NCI-H2196 treated with DMSO at 0.1 percent for 48 hours (cell line): ENCODE measurements around the gene TBC1D22A.

Experiments
- DNase-seq: peaks from one replicate; lab custom pipeline; 2025; ENCODE audit not compliant: unreplicated experiment; lab: John Stamatoyannopoulos, UW

Gene TBC1D22A

GRCh38 chr22:47051441-47052071 is 289.1 kb downstream of the TBC1D22A start:
- no peak for DNase-seq

- DNase-seq: no peak
Measured at GRCh38 chr22:47052236-47053012, 290.0 kb downstream of the TBC1D22A start.

GRCh38 chr22:47053013-47053725 is 290.7 kb downstream of the TBC1D22A start:
- DNase-seq: no peak

GRCh38 chr22:47053726-47054141 is 291.3 kb downstream of the TBC1D22A start:
- no peak for DNase-seq

DNA sequence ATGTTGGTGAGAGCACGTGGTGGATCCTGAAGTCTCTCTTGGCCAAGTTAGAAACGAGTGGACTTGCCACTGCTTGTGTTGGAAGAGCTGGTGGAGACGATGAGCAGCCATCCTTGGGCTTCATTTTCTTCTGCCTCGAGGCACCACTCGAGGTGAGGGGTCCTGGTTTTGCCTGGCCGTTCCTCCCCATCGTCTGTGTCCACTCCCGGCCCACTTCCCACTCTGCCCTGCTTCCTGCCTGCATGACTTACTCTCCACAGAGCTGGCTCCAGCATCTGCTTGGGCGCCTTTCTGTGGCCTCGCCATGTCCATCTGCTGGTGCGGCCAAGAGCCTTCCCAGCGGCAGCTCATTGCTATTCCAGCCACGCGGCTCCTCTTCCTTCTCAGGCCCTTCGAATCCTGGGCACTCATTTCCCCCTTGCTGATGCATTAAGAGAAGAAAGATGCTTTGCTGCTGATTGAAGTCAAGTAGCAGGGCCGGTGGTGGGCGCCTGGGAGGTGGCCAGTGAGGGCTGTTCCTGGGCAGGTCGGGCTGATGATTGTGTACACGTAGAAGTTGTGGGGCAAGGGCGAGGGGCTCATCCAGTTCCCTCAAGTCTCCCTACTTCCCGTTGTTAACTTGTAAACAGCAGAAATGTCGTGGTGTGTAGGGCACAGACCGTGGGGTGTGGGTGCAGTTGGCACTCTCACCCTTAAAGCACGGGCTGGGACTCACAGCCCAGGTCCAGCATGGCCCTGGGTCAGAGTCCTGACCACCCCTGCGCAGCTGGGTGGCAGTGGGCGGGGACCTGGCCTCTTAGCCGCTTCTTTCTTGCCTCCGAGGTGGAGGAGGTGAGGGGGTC is 292.0 kb downstream of the TBC1D22A start:
- no peak for DNase-seq

- no peak for DNase-seq
Measured at GRCh38 chr22:47055073-47055355, 292.6 kb downstream of the TBC1D22A start.

DNA sequence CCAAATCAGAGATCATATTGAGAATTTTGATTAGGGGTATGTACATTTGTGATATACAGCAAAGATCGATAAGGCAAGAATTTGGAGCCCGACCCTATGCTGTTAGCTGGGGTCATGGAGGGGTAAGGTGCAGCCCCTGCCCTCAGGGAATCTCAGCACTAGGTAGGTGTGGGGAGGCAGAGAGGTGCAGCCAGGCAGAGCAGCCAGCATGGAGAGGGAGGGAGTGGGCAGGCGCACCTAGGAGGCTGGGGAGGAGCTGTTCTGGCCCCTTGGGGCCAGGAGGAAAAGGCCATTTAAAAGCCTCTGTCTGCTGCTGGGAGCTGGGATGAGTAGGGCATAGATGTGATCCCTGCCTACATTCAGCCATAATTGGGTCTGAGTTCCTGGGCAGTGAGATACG is 293.0 kb downstream of the TBC1D22A start:
- no peak for DNase-seq

GRCh38 chr22:47055921-47056320 is 293.5 kb downstream of the TBC1D22A start:
- no peak for DNase-seq

GRCh38 chr22:47056361-47056760 is 293.9 kb downstream of the TBC1D22A start:
- DNase-seq: no peak

GRCh38 chr22:47056776-47057470 is 294.5 kb downstream of the TBC1D22A start:
- DNase-seq: no peak

DNA sequence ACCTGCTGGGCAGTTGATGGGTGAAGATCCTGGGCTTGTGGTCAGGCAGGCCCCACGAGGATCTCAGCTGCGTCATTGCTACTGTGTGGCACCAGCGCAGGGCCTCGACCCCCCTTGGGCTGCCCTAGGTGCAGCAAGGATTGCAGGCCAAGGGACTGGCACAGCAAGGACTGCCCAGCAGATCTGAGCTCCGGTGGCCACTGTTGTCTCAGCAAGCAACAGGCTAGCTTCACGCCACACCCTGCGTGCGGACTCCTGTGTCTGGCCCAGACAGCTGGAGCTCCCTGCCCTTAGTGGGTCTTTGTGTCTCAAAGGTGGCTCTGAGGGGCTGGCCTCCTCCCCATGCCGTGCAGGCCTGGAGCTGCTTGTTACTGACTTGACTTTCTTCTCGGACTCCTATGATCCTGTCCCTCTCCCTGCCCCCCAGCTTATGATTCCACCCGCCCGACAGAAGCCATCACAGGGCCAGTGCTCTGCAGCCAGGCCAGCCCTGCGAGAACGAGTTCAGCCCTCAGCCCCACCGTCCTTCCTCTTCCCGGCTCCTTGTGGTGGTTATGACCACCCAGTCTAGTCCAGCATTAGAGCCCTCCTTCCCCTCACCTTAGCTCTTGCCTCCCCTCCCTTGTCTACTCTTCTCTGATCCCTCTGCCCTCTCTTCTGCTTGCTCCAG is 295.6 kb downstream of the TBC1D22A start:
- DNase-seq: no peak

DNA sequence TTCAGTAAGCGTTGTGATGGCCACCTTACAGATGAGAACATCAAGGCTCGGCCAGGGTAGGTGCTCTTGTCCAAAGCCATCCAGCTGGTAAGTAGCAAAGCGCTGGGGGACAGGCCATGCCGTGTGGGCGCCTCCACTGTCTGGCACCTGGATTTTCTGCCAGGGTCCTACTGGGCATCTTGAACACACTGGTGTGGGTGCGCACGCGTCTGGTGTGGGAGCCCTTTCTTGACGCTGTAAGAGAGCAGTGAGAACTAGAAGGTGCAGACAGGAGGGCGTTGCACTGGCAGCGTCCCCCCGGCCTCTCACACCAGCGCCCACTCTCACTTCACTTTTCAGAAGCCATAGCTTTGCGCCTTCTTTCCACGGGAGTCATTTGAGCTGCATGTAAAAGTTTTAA is 296.6 kb downstream of the TBC1D22A start:
- DNase-seq: no peak

GRCh38 chr22:47059701-47060161 is 297.3 kb downstream of the TBC1D22A start:
- no peak for DNase-seq

DNA sequence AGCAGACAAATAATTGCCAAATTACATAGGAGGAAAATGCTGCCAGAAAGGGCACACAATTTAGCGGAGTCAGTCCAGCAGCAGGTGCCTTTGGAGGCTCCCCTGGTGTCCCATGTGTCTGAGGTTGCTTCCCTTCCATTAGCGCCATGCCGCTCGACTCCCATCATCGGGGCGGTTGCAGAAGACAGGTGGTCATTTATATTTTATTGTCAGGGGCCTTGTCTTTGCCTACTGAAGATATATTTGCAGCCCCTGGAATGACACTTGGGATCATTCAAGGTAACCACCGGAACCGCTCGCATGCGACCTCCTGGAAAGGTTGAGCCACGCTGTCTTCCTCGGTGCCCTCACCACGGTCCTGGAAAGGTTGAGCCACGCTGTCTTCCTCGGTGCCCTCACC is 298.3 kb downstream of the TBC1D22A start:
- DNase-seq: no peak

DNA sequence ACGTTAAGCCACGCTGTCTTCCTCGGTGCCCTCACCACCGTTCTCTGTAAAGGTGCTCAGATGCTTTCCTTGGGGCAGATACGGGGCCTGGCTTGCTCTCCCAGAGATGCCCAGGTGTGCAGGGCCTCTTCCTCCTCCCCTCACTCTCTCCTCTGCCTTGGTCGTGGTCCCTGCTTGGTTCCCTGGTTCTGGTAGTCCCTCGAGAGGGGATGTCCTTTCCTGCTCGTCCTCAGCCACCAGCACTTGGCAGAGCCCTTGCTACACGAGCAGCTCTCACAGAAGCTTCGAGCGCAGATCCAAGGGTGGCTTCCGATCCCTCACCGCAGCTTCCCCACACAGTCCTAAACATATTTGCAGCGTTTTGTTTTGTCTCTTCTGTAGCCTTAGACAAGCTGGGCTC is 298.8 kb downstream of the TBC1D22A start:
- no peak for DNase-seq

- DNase-seq: no peak
Measured at GRCh38 chr22:47062126-47062525, 299.7 kb downstream of the TBC1D22A start.

DNA sequence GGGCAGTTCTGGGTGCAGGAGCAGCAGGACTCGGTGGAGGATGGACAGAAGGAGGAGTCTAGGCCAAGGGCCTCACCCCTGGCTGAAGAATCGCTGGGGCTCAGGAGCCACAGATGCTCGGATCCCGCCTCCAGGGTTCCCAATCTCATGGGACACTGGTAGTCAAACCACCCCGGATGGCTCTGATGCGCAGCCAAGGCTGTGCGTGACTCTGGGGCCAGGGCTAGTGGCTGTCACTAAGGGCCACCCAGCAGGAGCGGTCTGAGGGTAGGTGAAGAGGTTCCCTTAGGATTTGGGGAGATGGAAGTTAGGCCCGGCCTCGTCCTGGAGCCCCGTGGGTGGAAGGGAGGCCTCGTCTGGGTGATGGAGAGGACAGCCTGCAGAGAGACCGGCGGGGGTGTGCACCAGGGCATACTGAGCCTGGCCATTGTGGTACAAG is 300.6 kb downstream of the TBC1D22A start:
- DNase-seq: no peak

DNA sequence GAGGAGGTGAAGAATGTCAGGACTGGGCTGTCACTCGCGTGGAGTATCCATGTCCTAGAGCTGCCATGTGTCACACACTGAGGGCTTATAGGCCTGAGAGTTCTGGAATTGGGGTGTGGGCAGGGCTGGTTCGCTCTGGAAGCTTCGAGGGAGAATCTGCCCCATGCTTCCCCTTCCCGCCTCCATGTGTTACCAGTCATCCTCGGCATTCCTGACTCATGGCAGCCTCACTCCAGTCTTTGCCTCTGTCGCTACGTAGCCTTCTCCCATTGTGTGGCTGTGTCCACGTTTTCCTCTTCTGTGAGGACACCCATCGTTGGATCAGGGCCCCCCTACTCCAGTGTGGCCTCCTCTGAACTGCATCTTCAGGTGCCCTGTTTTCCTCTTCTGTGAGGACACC is 301.2 kb downstream of the TBC1D22A start:
- no peak for DNase-seq

GRCh38 chr22:47064016-47064415 is 301.6 kb downstream of the TBC1D22A start:
- no peak for DNase-seq

DNA sequence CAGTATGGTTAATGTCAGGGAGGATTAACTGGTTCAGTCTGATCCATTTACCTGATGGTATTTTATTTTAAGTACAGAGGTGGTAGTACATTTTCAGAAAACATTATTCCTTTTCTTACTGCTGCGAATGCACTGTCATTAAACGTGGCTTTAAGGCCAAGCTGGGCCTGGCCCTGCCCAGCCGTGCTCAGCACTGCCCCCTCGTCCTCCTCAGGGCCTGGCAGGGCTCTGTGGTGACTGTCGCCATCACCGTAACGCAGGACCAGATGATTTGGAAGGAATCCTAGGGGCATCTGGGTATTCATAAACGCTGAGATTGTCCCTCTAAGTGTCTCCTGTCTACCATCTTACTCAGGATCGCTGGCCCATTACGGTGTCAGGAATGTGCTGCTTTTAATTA is 302.0 kb downstream of the TBC1D22A start:
- no peak for DNase-seq
